ENCODE results near the gene TOMM6. TPM values are rescaled to one million over a fixed set of nuclear protein-coding genes. Genes with fewer than 3 reads are reported as not detected.
"Not testable (repeated sequence)": the region's sequence is repeated elsewhere in the genome, so short reads cannot be mapped to it uniquely, and the experiment has no call there.

TOMM6 gene
- total RNA-seq, 1 donor from 2014 or later: 167 TPM

GRCh38 chr6:41798901-41799558, 11.5 kb downstream of the TOMM6 start:
- TF ChIP-seq CTCF (IDR thresholded peaks at IDR 0.05; ENCODE audit: unreplicated experiment): no peak
- H3K27ac Mint-ChIP-seq (ENCODE audit: unreplicated experiment): no peak overlapping the region
- peaks cover 4% of the 10 kb centered on the region for H3K36me3 Mint-ChIP-seq (ENCODE audit: low read depth, unreplicated experiment)
- H3K4me1 Mint-ChIP-seq (ENCODE audit: unreplicated experiment): peaks cover 2% of the 10 kb centered on the region
- H3K9me3 Mint-ChIP-seq (ENCODE audit: unreplicated experiment): no peaks in the 10 kb centered on the region
- H3K27me3 Mint-ChIP-seq (ENCODE audit: unreplicated experiment): peaks cover 2% of the 10 kb centered on the region
- H3K4me3 Mint-ChIP-seq (ENCODE audit: unreplicated experiment): no peak overlapping the region
- no peak for DNase-seq (ENCODE audit: low spot score)

GRCh38 chr6:41799559-41799911, 12.0 kb downstream of the TOMM6 start:
- Mint-ChIP-seq H3K4me1 (ENCODE audit: unreplicated experiment) (peaks cover 2% of the 10 kb centered on the region), H3K27ac (ENCODE audit: unreplicated experiment) (no peak overlapping the region), H3K27me3 (ENCODE audit: unreplicated experiment) (peaks cover 4% of the 10 kb centered on the region), H3K9me3 (ENCODE audit: unreplicated experiment) (no peaks in the 10 kb centered on the region), H3K4me3 (ENCODE audit: unreplicated experiment) (no peak overlapping the region), H3K36me3 (ENCODE audit: low read depth, unreplicated experiment) (peaks cover 4% of the 10 kb centered on the region)
- DNase-seq (ENCODE audit: low spot score): no peak
- TF ChIP-seq CTCF (IDR thresholded peaks at IDR 0.05; ENCODE audit: unreplicated experiment): no peak

GRCh38 chr6:41801380-41801779, 13.9 kb downstream of the TOMM6 start:
- Mint-ChIP-seq H3K4me3 (ENCODE audit: unreplicated experiment) (no peak overlapping the region), H3K4me1 (ENCODE audit: unreplicated experiment) (no peaks in the 10 kb centered on the region), H3K27me3 (ENCODE audit: unreplicated experiment) (peaks cover 3% of the 10 kb centered on the region), H3K9me3 (ENCODE audit: unreplicated experiment) (no peaks in the 10 kb centered on the region), H3K36me3 (ENCODE audit: low read depth, unreplicated experiment) (peaks cover 4% of the 10 kb centered on the region), H3K27ac (ENCODE audit: unreplicated experiment) (no peak overlapping the region)
- no peak for DNase-seq (ENCODE audit: low spot score)
- TF ChIP-seq CTCF (IDR thresholded peaks at IDR 0.05; ENCODE audit: unreplicated experiment): peak; percentile 20

- Mint-ChIP-seq H3K4me1 (ENCODE audit: unreplicated experiment) (no peaks in the 10 kb centered on the region), H3K27me3 (ENCODE audit: unreplicated experiment) (peaks cover 3% of the 10 kb centered on the region), H3K27ac (ENCODE audit: unreplicated experiment) (no peak overlapping the region), H3K9me3 (ENCODE audit: unreplicated experiment) (no peaks in the 10 kb centered on the region), H3K4me3 (ENCODE audit: unreplicated experiment) (no peak overlapping the region), H3K36me3 (ENCODE audit: low read depth, unreplicated experiment) (no peaks in the 10 kb centered on the region)
- TF ChIP-seq CTCF (IDR thresholded peaks at IDR 0.05; ENCODE audit: unreplicated experiment): no peak
- no peak for DNase-seq (ENCODE audit: low spot score)
These were observed 18.6 kb downstream of the TOMM6 start for GRCh38 chr6:41805830-41806774.

- no peak for TF ChIP-seq CTCF (IDR thresholded peaks at IDR 0.05; ENCODE audit: unreplicated experiment)
- H3K27ac Mint-ChIP-seq (ENCODE audit: unreplicated experiment): no peak overlapping the region
These were observed 23.6 kb downstream of the TOMM6 start for GRCh38 chr6:41811095-41811494.

GRCh38 chr6:41811946-41812345, 24.5 kb downstream of the TOMM6 start:
- not testable (repeated sequence) for H3K4me3 Mint-ChIP-seq (ENCODE audit: unreplicated experiment); H3K27me3 Mint-ChIP-seq (ENCODE audit: unreplicated experiment); H3K27ac Mint-ChIP-seq (ENCODE audit: unreplicated experiment); H3K9me3 Mint-ChIP-seq (ENCODE audit: unreplicated experiment); DNase-seq (ENCODE audit: low spot score); H3K4me1 Mint-ChIP-seq (ENCODE audit: unreplicated experiment); H3K36me3 Mint-ChIP-seq (ENCODE audit: low read depth, unreplicated experiment)

More at GRCh38 chr6:41811095-41811494, 23.6 kb downstream of the TOMM6 start:
- no peaks in the 10 kb centered on the region for H3K27me3 Mint-ChIP-seq (ENCODE audit: unreplicated experiment)
- H3K4me1 Mint-ChIP-seq (ENCODE audit: unreplicated experiment): peaks cover 2% of the 10 kb centered on the region
- DNase-seq (ENCODE audit: low spot score): no peak
- H3K36me3 Mint-ChIP-seq (ENCODE audit: low read depth, unreplicated experiment): no peaks in the 10 kb centered on the region
- H3K9me3 Mint-ChIP-seq (ENCODE audit: unreplicated experiment): no peaks in the 10 kb centered on the region
- H3K4me3 Mint-ChIP-seq (ENCODE audit: unreplicated experiment): no peak overlapping the region
